Adrenal gland (tissue), 5 donors: ENCODE data around the gene SIRPB2.

Experiments used
- POLR2A ChIP-seq, 2 donors: fragments of 450-650 bp; IDR thresholded peaks; one replicate each; pipeline ENCODE4 v1.6.1; 2017; ENCODE audit warnings: antibody characterized with exemption in 2 of 2, mild to moderate bottlenecking in 2 of 2, moderate library complexity in 1 of 2
- TF ChIP-seq, protein P1 (sequence below), 6 experiments: fragments of 450-650 bp in 4 of 6; fragments of 200-600 bp in 2 of 6; sonication (generic) in 1 of 6; IDR thresholded peaks; 1 replicate in 5 of 6; 2 replicates in 1 of 6; pipeline versions ENCODE4 v1.5.1 to v1.8.0; 2016 to 2021; ENCODE audit warnings: antibody characterized with exemption in 6 of 6, mild to moderate bottlenecking in 2 of 6, moderate library complexity in 1 of 6
- donor health status: DM: no; HTN: no; CAD: no.

DNA sequence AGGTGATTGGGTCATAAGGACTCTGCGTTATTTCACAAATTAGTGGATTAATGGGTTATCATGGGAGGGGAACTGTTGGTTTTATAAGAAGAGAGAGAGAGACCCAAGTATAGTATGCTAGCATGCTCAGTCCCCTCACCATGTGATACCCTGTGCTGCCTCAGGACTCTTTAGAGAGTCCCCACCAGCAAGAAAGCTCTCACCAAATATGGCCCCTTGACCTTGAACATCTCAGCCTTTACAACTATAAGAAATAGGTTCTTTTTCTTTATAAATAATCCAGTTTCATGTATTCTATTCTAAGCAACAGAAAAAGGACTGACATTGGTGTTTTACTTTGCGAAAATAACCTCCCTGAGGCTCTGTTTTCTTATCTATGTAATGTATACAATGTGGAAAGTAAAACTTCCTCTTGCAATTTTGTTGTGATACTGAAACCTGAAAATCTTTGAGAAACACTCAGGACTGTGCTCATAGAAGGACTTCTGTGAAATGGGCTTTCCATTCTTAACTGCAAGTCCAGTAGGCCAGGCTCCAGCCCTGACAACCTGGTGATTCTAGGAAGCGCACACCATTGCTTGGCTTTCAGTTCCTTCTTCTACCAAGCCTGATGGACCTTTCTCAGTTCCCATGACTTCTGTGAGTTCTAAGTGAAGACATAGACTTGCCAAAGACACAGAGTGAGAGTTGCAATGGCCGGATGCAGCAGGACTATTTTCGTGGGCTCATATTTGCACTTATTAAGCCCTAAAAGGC is 44.4 kb upstream of the SIRPB2 start:
- TF ChIP-seq POLR2A (IDR thresholded peaks at IDR 0.05) = no peak
- TF ChIP-seq, protein P1, sequence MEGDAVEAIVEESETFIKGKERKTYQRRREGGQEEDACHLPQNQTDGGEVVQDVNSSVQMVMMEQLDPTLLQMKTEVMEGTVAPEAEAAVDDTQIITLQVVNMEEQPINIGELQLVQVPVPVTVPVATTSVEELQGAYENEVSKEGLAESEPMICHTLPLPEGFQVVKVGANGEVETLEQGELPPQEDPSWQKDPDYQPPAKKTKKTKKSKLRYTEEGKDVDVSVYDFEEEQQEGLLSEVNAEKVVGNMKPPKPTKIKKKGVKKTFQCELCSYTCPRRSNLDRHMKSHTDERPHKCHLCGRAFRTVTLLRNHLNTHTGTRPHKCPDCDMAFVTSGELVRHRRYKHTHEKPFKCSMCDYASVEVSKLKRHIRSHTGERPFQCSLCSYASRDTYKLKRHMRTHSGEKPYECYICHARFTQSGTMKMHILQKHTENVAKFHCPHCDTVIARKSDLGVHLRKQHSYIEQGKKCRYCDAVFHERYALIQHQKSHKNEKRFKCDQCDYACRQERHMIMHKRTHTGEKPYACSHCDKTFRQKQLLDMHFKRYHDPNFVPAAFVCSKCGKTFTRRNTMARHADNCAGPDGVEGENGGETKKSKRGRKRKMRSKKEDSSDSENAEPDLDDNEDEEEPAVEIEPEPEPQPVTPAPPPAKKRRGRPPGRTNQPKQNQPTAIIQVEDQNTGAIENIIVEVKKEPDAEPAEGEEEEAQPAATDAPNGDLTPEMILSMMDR (IDR thresholded peaks at IDR 0.05) = no peak
